ENCODE data around the gene PSME2. TPM values are rescaled to one million over a fixed set of nuclear protein-coding genes. Genes with fewer than 3 reads are reported as not detected.
A peak's percentile ranks its signal among the peaks of the same experiment; 100 is the strongest.

PSME2 gene
- total and polyA plus RNA-seq, 2 donors (not counting 1 experiment from before 2014, with no cell fraction given): 132 to 148 TPM

DNA sequence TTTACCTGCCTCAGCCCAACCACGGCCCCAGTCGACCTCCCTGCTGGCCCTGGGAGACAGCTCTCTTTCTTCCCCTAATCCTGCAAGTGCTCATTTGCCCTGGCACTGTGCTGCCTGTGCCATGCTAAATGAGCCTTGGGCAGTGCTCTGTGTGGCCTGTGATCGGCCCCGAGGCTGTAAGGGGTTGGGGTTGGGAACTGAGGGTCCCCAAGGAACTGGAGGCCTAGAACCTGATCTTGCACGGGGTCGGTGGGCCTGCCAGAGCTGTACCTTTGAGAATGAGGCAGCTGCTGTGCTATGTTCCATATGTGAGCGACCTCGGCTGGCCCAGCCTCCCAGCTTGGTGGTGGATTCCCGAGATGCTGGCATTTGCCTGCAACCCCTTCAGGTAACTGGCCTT is 3.7 kb upstream of the PSME2 start:
- no peaks in the 10 kb centered on the region for H3K9me3 ChIP-seq (ENCODE audit: control insufficient read depth, insufficient read depth, low read depth, low read length)
- no peaks in the 10 kb centered on the region for H3K27me3 ChIP-seq (ENCODE audit: control insufficient read depth, insufficient read depth, low read length)
- no peak for DNase-seq (ENCODE audit: low read depth in 2 of 2)
- no peak overlapping the region for H3K9ac ChIP-seq (ENCODE audit: insufficient read depth, low read length)
- H3K36me3 ChIP-seq (ENCODE audit: control insufficient read depth, insufficient read depth, low read length): peaks cover 20% of the 10 kb centered on the region
- no peak overlapping the region for H2AFZ ChIP-seq (ENCODE audit: low read length)
- H4K20me1 ChIP-seq (ENCODE audit: control insufficient read depth, extremely low read depth, insufficient read depth, low read length): no peaks in the 10 kb centered on the region
- no peak for TF ChIP-seq EZH2 (IDR thresholded peaks at IDR 0.05; ENCODE audit: low read length, missing control alignments)
- TF ChIP-seq, protein P1, sequence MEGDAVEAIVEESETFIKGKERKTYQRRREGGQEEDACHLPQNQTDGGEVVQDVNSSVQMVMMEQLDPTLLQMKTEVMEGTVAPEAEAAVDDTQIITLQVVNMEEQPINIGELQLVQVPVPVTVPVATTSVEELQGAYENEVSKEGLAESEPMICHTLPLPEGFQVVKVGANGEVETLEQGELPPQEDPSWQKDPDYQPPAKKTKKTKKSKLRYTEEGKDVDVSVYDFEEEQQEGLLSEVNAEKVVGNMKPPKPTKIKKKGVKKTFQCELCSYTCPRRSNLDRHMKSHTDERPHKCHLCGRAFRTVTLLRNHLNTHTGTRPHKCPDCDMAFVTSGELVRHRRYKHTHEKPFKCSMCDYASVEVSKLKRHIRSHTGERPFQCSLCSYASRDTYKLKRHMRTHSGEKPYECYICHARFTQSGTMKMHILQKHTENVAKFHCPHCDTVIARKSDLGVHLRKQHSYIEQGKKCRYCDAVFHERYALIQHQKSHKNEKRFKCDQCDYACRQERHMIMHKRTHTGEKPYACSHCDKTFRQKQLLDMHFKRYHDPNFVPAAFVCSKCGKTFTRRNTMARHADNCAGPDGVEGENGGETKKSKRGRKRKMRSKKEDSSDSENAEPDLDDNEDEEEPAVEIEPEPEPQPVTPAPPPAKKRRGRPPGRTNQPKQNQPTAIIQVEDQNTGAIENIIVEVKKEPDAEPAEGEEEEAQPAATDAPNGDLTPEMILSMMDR (conservative IDR thresholded peaks at IDR 0.05 in 1 of 2, IDR thresholded peaks at IDR 0.05 in 1 of 2; ENCODE audit: low read depth in 1 of 2, low read length in 2 of 2): no peak
- H3K27ac ChIP-seq (ENCODE audit: insufficient read depth, low read length): no peak overlapping the region
- peaks cover 26% of the 10 kb centered on the region for H3K79me2 ChIP-seq (ENCODE audit: control insufficient read depth, insufficient read depth, low read length)
- peaks cover 5% of the 10 kb centered on the region for H3K4me1 ChIP-seq (ENCODE audit: control insufficient read depth, extremely low read depth, insufficient read depth, low read length)
- no peak overlapping the region for H3K4me3 ChIP-seq (replicated peaks in 1 of 4; ENCODE audit: control extremely low read depth in 1 of 4, insufficient read depth in 1 of 4, low read depth in 3 of 4, low read length in 4 of 4)
- H3K4me2 ChIP-seq (ENCODE audit: extremely low read depth, insufficient read depth, low read length): no peak overlapping the region

DNA sequence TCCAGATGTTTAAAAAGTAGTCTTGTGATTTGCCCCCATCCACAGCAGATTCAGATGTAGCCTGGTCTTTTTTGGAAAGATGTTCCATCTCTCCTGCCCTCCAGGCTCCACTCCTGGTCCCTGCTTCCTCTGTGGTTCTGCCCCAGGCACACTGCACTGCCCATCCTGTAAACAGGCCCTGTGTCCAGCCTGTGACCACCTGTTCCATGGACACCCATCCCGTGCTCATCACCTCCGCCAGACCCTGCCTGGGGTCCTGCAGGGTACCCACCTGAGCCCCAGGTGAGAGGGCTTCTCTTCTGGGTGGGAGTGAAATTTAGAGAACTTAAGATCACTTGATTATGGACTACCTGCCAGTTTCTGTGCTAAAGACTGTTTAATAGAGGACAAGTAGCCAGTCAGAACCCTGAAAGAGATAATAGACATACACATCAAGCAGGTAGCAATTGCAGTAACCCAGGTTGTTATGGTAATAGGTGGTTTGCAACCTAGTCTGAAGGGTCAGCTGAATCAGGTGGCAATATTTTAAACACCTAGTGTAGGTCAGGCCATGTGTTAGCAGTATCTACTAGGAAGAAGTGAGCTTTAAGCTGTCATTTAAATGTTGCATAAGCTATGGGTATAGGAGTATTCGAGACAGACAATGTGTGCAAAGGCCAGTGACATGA is 3.0 kb upstream of the PSME2 start:
- H3K36me3 ChIP-seq (ENCODE audit: control insufficient read depth, insufficient read depth, low read length): peaks cover 20% of the 10 kb centered on the region
- TF ChIP-seq, protein P1 (conservative IDR thresholded peaks at IDR 0.05 in 1 of 2, IDR thresholded peaks at IDR 0.05 in 1 of 2; ENCODE audit: low read depth in 1 of 2, low read length in 2 of 2): no peak
- TF ChIP-seq EZH2 (IDR thresholded peaks at IDR 0.05; ENCODE audit: low read length, missing control alignments): no peak
- H3K4me3 ChIP-seq (replicated peaks in 1 of 4; ENCODE audit: control extremely low read depth in 1 of 4, insufficient read depth in 1 of 4, low read depth in 3 of 4, low read length in 4 of 4): no peak overlapping the region
- H4K20me1 ChIP-seq (ENCODE audit: control insufficient read depth, extremely low read depth, insufficient read depth, low read length): no peaks in the 10 kb centered on the region
- no peak overlapping the region for H3K4me2 ChIP-seq (ENCODE audit: extremely low read depth, insufficient read depth, low read length)
- H2AFZ ChIP-seq (ENCODE audit: low read length): no peak overlapping the region
- no peak for DNase-seq (ENCODE audit: low read depth in 2 of 2)
- H3K9ac ChIP-seq (ENCODE audit: insufficient read depth, low read length): no peak overlapping the region
- peaks cover 5% of the 10 kb centered on the region for H3K4me1 ChIP-seq (ENCODE audit: control insufficient read depth, extremely low read depth, insufficient read depth, low read length)
- no peaks in the 10 kb centered on the region for H3K27me3 ChIP-seq (ENCODE audit: control insufficient read depth, insufficient read depth, low read length)
- H3K9me3 ChIP-seq (ENCODE audit: control insufficient read depth, insufficient read depth, low read depth, low read length): no peaks in the 10 kb centered on the region
- H3K27ac ChIP-seq (ENCODE audit: insufficient read depth, low read length): no peak overlapping the region
- H3K79me2 ChIP-seq (ENCODE audit: control insufficient read depth, insufficient read depth, low read length): peaks cover 30% of the 10 kb centered on the region

DNA sequence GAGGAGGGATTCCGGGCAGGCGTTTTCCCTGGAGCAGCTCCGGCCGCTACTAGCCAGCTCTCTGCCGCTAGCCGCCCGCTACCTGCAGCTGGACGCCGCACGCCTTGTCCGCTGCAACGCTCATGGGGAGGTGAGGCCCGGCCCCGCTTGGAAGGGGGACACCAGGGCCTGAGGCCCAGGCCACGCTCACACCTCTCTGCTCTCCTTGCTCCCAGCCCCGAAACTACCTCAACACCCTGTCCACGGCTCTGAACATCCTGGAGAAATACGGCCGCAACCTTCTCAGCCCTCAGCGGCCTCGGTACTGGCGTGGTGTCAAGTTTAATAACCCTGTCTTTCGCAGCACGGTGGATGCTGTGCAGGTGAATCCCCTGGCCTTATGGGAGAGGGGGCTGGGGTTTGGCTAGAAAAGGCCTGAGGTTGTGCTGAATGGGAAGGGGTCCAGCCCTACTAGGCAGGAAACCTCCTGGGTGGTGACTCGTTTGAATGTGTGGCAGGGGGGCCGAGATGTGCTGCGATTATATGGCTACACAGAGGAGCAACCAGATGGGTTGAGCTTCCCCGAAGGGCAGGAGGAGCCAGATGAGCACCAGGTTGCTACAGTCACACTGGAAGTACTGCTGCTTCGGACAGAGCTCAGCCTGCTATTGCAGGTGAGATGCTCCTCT is 1.5 kb upstream of the PSME2 start:
- peak overlapping the region; percentile 87 for H3K4me2 ChIP-seq (ENCODE audit: extremely low read depth, insufficient read depth, low read length)
- no peaks in the 10 kb centered on the region for H4K20me1 ChIP-seq (ENCODE audit: control insufficient read depth, extremely low read depth, insufficient read depth, low read length)
- TF ChIP-seq EZH2 (IDR thresholded peaks at IDR 0.05; ENCODE audit: low read length, missing control alignments): no peak
- TF ChIP-seq, protein P1 (conservative IDR thresholded peaks at IDR 0.05 in 1 of 2, IDR thresholded peaks at IDR 0.05 in 1 of 2; ENCODE audit: low read depth in 1 of 2, low read length in 2 of 2): no peak
- DNase-seq (ENCODE audit: low read depth in 2 of 2): no peak
- peak overlapping the region; percentile 48 for H2AFZ ChIP-seq (ENCODE audit: low read length)
- peak overlapping the region; percentile 70 for H3K27ac ChIP-seq (ENCODE audit: insufficient read depth, low read length)
- no peaks in the 10 kb centered on the region for H3K9me3 ChIP-seq (ENCODE audit: control insufficient read depth, insufficient read depth, low read depth, low read length)
- H3K36me3 ChIP-seq (ENCODE audit: control insufficient read depth, insufficient read depth, low read length): peaks cover 23% of the 10 kb centered on the region
- peaks cover 8% of the 10 kb centered on the region for H3K4me1 ChIP-seq (ENCODE audit: control insufficient read depth, extremely low read depth, insufficient read depth, low read length)
- peak overlapping the region; percentile 86 to 98 (median 88) for H3K4me3 ChIP-seq (replicated peaks in 1 of 4; ENCODE audit: control extremely low read depth in 1 of 4, insufficient read depth in 1 of 4, low read depth in 3 of 4, low read length in 4 of 4)
- peak overlapping the region; percentile 76 for H3K9ac ChIP-seq (ENCODE audit: insufficient read depth, low read length)
- H3K27me3 ChIP-seq (ENCODE audit: control insufficient read depth, insufficient read depth, low read length): no peaks in the 10 kb centered on the region
- H3K79me2 ChIP-seq (ENCODE audit: control insufficient read depth, insufficient read depth, low read length): peaks cover 32% of the 10 kb centered on the region

All from fibroblast of lung (primary cell).